Measurements from ENCODE around the gene KDM3B.
"Not testable (repeated sequence)": the region's sequence is repeated elsewhere in the genome, so short reads cannot be mapped to it uniquely, and the experiment has no call there.

The KDM3B gene

GRCh38 chr5:138352071-138352721 lies at the start of gene KDM3B:
KDM3B (plus strand) TSS chr5:138352685; CDS start chr5:138352796, 111 bp downstream.
- peak; percentile 96 for DNase-seq

GRCh38 chr5:138303372-138303771 lies 49.1 kb upstream of the KDM3B start:
- DNase-seq, result peak; percentile 76

GRCh38 chr5:138305797-138306196 lies 46.7 kb upstream of the KDM3B start:
- no peak for DNase-seq

- no peak for DNase-seq
These were observed 36.7 kb upstream of the KDM3B start for GRCh38 chr5:138315751-138316278.

- DNase-seq, result peak; percentile 55
These were observed 36.1 kb upstream of the KDM3B start for GRCh38 chr5:138316355-138316754.

- not testable (repeated sequence) for DNase-seq
These were observed 34.3 kb upstream of the KDM3B start for GRCh38 chr5:138318211-138318610.

GRCh38 chr5:138330813-138331448 lies 21.6 kb upstream of the KDM3B start:
- DNase-seq, result peak; percentile 59

GRCh38 chr5:138331449-138332368 lies 20.8 kb upstream of the KDM3B start, which contains the start of gene CDC25C:
CDC25C (minus strand) TSS chr5:138331804; CDS start chr5:138331180, 624 bp downstream.
- peak; percentile 100 for DNase-seq

GRCh38 chr5:138334867-138335447 lies 17.5 kb upstream of the KDM3B start:
- DNase-seq, result no peak

- DNase-seq, result no peak
These were observed 15.4 kb upstream of the KDM3B start for GRCh38 chr5:138336952-138337684.

- DNase-seq, result peak; percentile 97
These were observed 14.6 kb upstream of the KDM3B start, which contains the start of gene FAM53C for GRCh38 chr5:138337685-138338410. FAM53C (plus strand) TSS chr5:138338266; CDS start chr5:138341336, 3,070 bp downstream.

GRCh38 chr5:138338411-138339090 lies 13.9 kb upstream of the KDM3B start:
- no peak for DNase-seq

- DNase-seq, result peak; percentile 61
These were observed 13.4 kb upstream of the KDM3B start for GRCh38 chr5:138339091-138339456.

GRCh38 chr5:138339464-138339863 lies 13.0 kb upstream of the KDM3B start:
- no peak for DNase-seq

GRCh38 chr5:138340008-138340407 lies 12.5 kb upstream of the KDM3B start:
- no peak for DNase-seq

GRCh38 chr5:138344887-138345622 lies 7.4 kb upstream of the KDM3B start:
- no peak for DNase-seq

- DNase-seq, result no peak
These were observed 5.6 kb upstream of the KDM3B start for GRCh38 chr5:138346889-138347288.

GRCh38 chr5:138349852-138350562 lies 2.5 kb upstream of the KDM3B start:
- no peak for DNase-seq

GRCh38 chr5:138350563-138350890 lies 2.0 kb upstream of the KDM3B start:
- no peak for DNase-seq

Measured in islet precursor cell (in vitro differentiated cells).